Measurements from ENCODE around the gene BMP6. TPM values are rescaled to one million over a fixed set of nuclear protein-coding genes. Genes with fewer than 3 reads are reported as not detected.

The BMP6 gene
- total and polyA plus RNA-seq, 2 of the 8 experiments (the other 6 are each of a cell fraction or from before 2014, with no cell fraction given), result 2.0 to 2.1 TPM

- no peak overlapping the region for H3K9ac ChIP-seq (replicated peaks in 1 of 4; ENCODE audit: extremely low read depth in 1 of 4, low read depth in 3 of 4, low read length in 3 of 4)
- no peaks in the 10 kb centered on the region for H3K9me3 ChIP-seq (ENCODE audit: insufficient read depth in 2 of 2, low read depth in 1 of 2, low read length in 1 of 2)
- H4K20me1 ChIP-seq (replicated peaks in 1 of 2; ENCODE audit: control insufficient read depth in 1 of 2, insufficient read depth in 2 of 2, low read length in 2 of 2), result no peaks in the 10 kb centered on the region
- no peaks in the 10 kb centered on the region for H3K36me3 ChIP-seq (ENCODE audit: control insufficient read depth in 2 of 4, insufficient read depth in 4 of 4, low read length in 3 of 4)
- H3K23ac ChIP-seq (ENCODE audit: insufficient read length), result no peak overlapping the region
- no peak overlapping the region for H4K91ac ChIP-seq (replicated peaks; ENCODE audit: insufficient read length, low read length)
- H2BK20ac ChIP-seq (ENCODE audit: low read length), result no peak overlapping the region
- H2AFZ ChIP-seq (ENCODE audit: low read length), result no peak overlapping the region
- H3K79me2 ChIP-seq (ENCODE audit: control insufficient read depth in 1 of 2, insufficient read depth in 2 of 2, low read length in 2 of 2), result no peaks in the 10 kb centered on the region
- H3K79me1 ChIP-seq (ENCODE audit: low read depth, low read length), result no peaks in the 10 kb centered on the region
- no peak overlapping the region for H3K27ac ChIP-seq (ENCODE audit: low read depth, low read length)
- no peak overlapping the region for H2AK5ac ChIP-seq (ENCODE audit: low read depth, low read length)
- no peak overlapping the region for H2BK120ac ChIP-seq (replicated peaks; ENCODE audit: low read depth, low read length)
- H3K56ac ChIP-seq (replicated peaks; ENCODE audit: insufficient read length, low read depth, low read length), result no peak overlapping the region
- H3K18ac ChIP-seq (ENCODE audit: extremely low read depth, low read length), result no peak overlapping the region
- H3K4ac ChIP-seq (replicated peaks; ENCODE audit: insufficient read length, low read depth, low read length), result no peak overlapping the region
- POLR2A ChIA-PET (ENCODE audit: partially characterized antibody), result no interaction called here
- FAIRE-seq (no peak), DNase-seq (ENCODE audit: low read depth in 1 of 2, low spot score in 2 of 2) (no peak)
- CTCF ChIA-PET (ENCODE audit: partially characterized antibody), result interaction anchor here (0.7 to 1.2 kb wide), 3 partner anchors 11 to 92 kb away, joined by 3 to 4 read pairs (median 3); no protein-coding TSS in a partner anchor
- no peak overlapping the region for H4K8ac ChIP-seq (ENCODE audit: extremely low read depth, insufficient read depth, low read length)
- no peak overlapping the region for H2BK12ac ChIP-seq (ENCODE audit: low read depth, low read length)
- H2BK5ac ChIP-seq (ENCODE audit: low read depth, low read length), result no peak overlapping the region
- no peak overlapping the region for H4K5ac ChIP-seq (ENCODE audit: insufficient read length, low read depth, low read length)
- H3K23me2 ChIP-seq (ENCODE audit: low read depth, low read length), result no peaks in the 10 kb centered on the region
- peaks cover 0 to 9% (median 5%) of the 10 kb centered on the region in 4 experiments; a peak in 4 of 7 replicates for H3K4me1 ChIP-seq (replicated peaks in 1 of 4; ENCODE audit: control insufficient read depth in 3 of 4, insufficient read depth in 4 of 4, low read length in 3 of 4)
- WGBS, 2 experiments (ENCODE audit: extremely low coverage in 1 of 2, insufficient coverage in 1 of 2, insufficient read length in 1 of 2, insufficient replicate concordance in 2 of 2, low coverage in 1 of 2, low lambda C conversion rate in 2 of 2, missing lambda C conversion rate in 1 of 2), result 91% methylated on average over 10 of the region's 10 CpGs; no CpG with 5 or more reads in 1 of the 2 experiments
- no peak overlapping the region for H3K4me3 ChIP-seq (ENCODE audit: extremely low read depth in 1 of 4, insufficient read depth in 2 of 4, low read depth in 3 of 4, low read length in 4 of 4)
- H3K27me3 ChIP-seq (replicated peaks in 1 of 4; ENCODE audit: control insufficient read depth in 3 of 4, extremely low read depth in 1 of 4, insufficient read depth in 3 of 4, low read length in 3 of 4), result no peaks in the 10 kb centered on the region
- H2BK15ac ChIP-seq (ENCODE audit: low read length), result no peak overlapping the region
- no peak overlapping the region for H3K14ac ChIP-seq (ENCODE audit: insufficient read length)
- H3K4me2 ChIP-seq (ENCODE audit: insufficient read depth in 1 of 2, low read depth in 2 of 2, low read length in 2 of 2), result no peak overlapping the region
- TF ChIP-seq PHF8 (conservative IDR thresholded peaks at IDR 0.05; ENCODE audit: low read depth, low read length) (no peak), RAD21 (IDR thresholded peaks at IDR 0.05 in 1 of 2, conservative IDR thresholded peaks at IDR 0.05 in 1 of 2; ENCODE audit: low read depth in 2 of 2, low read length in 2 of 2) (no peak), ATF3 (IDR thresholded peaks at IDR 0.05; ENCODE audit: insufficient read depth, low read depth, low read length) (no peak), ASH2L (IDR thresholded peaks at IDR 0.05; ENCODE audit: low read length) (no peak), BCL11A (IDR thresholded peaks at IDR 0.05; ENCODE audit: low read depth in 2 of 2, low read length in 2 of 2) (no peak), SIRT6 (IDR thresholded peaks at IDR 0.05; ENCODE audit: low read length) (no peak), USF2 (IDR thresholded peaks at IDR 0.05; ENCODE audit: low read length) (no peak), ZNF274 (IDR thresholded peaks at IDR 0.05; ENCODE audit: borderline replicate concordance, extremely low read depth, low read length) (no peak), SIN3A (conservative IDR thresholded peaks at IDR 0.05 in 1 of 2, IDR thresholded peaks at IDR 0.05 in 1 of 2; ENCODE audit: low read depth in 1 of 2, low read length in 2 of 2) (no peak), MAFK (IDR thresholded peaks at IDR 0.05; ENCODE audit: low read depth, low read length) (no peak)
Measured at GRCh38 chr6:7765575-7766325, 39.9 kb downstream of the BMP6 start.

Measured in H1 (cell line).